Tibial nerve (tissue), 4 donors: ENCODE measurements around the gene TENT4B. TPM values are rescaled to one million over a fixed set of nuclear protein-coding genes. Genes with fewer than 3 reads are reported as not detected.

Experiments
- DNase-seq, 2 donors: peaks; one replicate each; pipeline ENCODE4 v3.0.0-alpha.2; 2019; ENCODE audit warnings: low spot score in 2 of 2
- H3K27ac ChIP-seq, 4 donors: fragments of 200-600 bp; sonication (generic) in 3 of 4; one replicate each; pipeline ENCODE4 v1.5.1; 2017 to 2019; ENCODE audit warnings: mild to moderate bottlenecking in 1 of 4
- H3K27me3 ChIP-seq, 2 donors: fragments of 200-600 bp; sonication (generic) in 1 of 2; one replicate each; pipeline versions ENCODE4 v1.5.1 to v1.6.0; 2017 to 2019
- H3K36me3 ChIP-seq, 3 donors: fragments of 200-600 bp; sonication (generic); one replicate each; pipeline ENCODE4 v1.5.1; 2018 to 2019
- H3K4me1 ChIP-seq, 4 donors: fragments of 200-600 bp; sonication (generic) in 3 of 4; one replicate each; pipeline ENCODE4 v1.5.1; 2017 to 2019
- H3K4me3 ChIP-seq, 4 donors: fragments of 200-600 bp; sonication (generic) in 3 of 4; one replicate each; pipeline ENCODE4 v1.5.1; 2017 to 2019; ENCODE audit warnings: mild to moderate bottlenecking in 1 of 4, moderate library complexity in 1 of 4
- H3K9me3 ChIP-seq, 4 donors: fragments of 200-600 bp; sonication (generic) in 3 of 4; one replicate each; pipeline ENCODE4 v1.5.1; 2017 to 2019
- CTCF ChIP-seq, 5 experiments: fragments of 200-600 bp in 3 of 5; fragments of 450-650 bp in 2 of 5; sonication (generic) in 3 of 5; IDR thresholded peaks; one replicate each; pipeline ENCODE4 v1.5.1; 2016 to 2019; ENCODE audit warnings: antibody characterized with exemption in 5 of 5, mild to moderate bottlenecking in 3 of 5, moderate library complexity in 2 of 5
- EP300 ChIP-seq, 2 donors: sonication (generic); formaldehyde crosslinking; IDR thresholded peaks; one replicate each; pipeline ENCODE4 v1.6.1; 2017; ENCODE audit warnings: antibody characterized with exemption in 2 of 2, mild to moderate bottlenecking in 1 of 2
- POLR2A ChIP-seq, 2 donors: fragments of 450-650 bp; IDR thresholded peaks; one replicate each; pipeline ENCODE4 v1.6.1; 2017; ENCODE audit warnings: antibody characterized with exemption in 2 of 2, mild to moderate bottlenecking in 2 of 2, moderate library complexity in 2 of 2
- WGBS, 2 donors: methylation state at CpG; one replicate each; pipeline ENCODE4 v1.1.5; 2018; 5-methylcytosine and 5-hydroxymethylcytosine counted together
- total RNA-seq, 4 donors: library from RNA; depleted of rRNA; stranded (reverse); fragments of >200 nt; gene quantifications; one replicate each; pipeline ENCODE4 v1.1.0, GENCODE V29; 2016

The TENT4B gene
- total RNA-seq, 4 donors from 2014 or later = 11.7 to 18.6 (median 16.5) TPM

- peaks cover 0 to 35% (median 20%) of the 10 kb centered on the region in 4 donors for H3K4me1 ChIP-seq
- DNase-seq = peak in 1 of 2 donors; percentile 28
- no peaks in the 10 kb centered on the region for H3K9me3 ChIP-seq
- no peak overlapping the region for H3K4me3 ChIP-seq
- TF ChIP-seq CTCF (IDR thresholded peaks at IDR 0.05) (peak; percentile 66 to 81 (median 78)), POLR2A (IDR thresholded peaks at IDR 0.05) (no peak)
- H3K36me3 ChIP-seq = peaks cover 0 to 65% (median 9%) of the 10 kb centered on the region in 3 donors
- H3K27ac ChIP-seq = no peak overlapping the region
- 53 to 57% methylated on average over 4 of the region's 4 CpGs for WGBS, 2 donors
- no peaks in the 10 kb centered on the region for H3K27me3 ChIP-seq
Observed at GRCh38 chr16:50213939-50214519, 60.9 kb downstream of the TENT4B start.

GRCh38 chr16:50215680-50216079 lies 62.6 kb downstream of the TENT4B start:
- H3K4me3 ChIP-seq = no peak overlapping the region
- no peaks in the 10 kb centered on the region for H3K27me3 ChIP-seq
- H3K27ac ChIP-seq = no peak overlapping the region
- 86% methylated on average over 4 of the region's 4 CpGs for WGBS, 2 donors
- peaks cover 0 to 80% (median 9%) of the 10 kb centered on the region in 3 donors for H3K36me3 ChIP-seq
- no peak for DNase-seq
- peaks cover 0 to 18% (median 5%) of the 10 kb centered on the region in 4 donors for H3K4me1 ChIP-seq
- TF ChIP-seq CTCF (IDR thresholded peaks at IDR 0.05) = no peak
- no peaks in the 10 kb centered on the region for H3K9me3 ChIP-seq

- no peak for DNase-seq
Observed at GRCh38 chr16:50216231-50216630, 63.1 kb downstream of the TENT4B start.

GRCh38 chr16:50219402-50219975 lies 66.4 kb downstream of the TENT4B start:
- H3K27ac ChIP-seq = no peak overlapping the region
- no peak for TF ChIP-seq EP300 (IDR thresholded peaks at IDR 0.05)
- TF ChIP-seq POLR2A (IDR thresholded peaks at IDR 0.05) = no peak
- peaks cover 0 to 92% (median 0%) of the 10 kb centered on the region in 3 donors for H3K36me3 ChIP-seq
- H3K27me3 ChIP-seq = no peaks in the 10 kb centered on the region
- 95 to 97% methylated on average over 4 of the region's 4 CpGs for WGBS, 2 donors
- H3K9me3 ChIP-seq = no peaks in the 10 kb centered on the region
- no peak overlapping the region for H3K4me3 ChIP-seq
- H3K4me1 ChIP-seq = peaks cover 0 to 2% (median 0%) of the 10 kb centered on the region in 4 donors
- no peak for DNase-seq

More at GRCh38 chr16:50216231-50216630, 63.1 kb downstream of the TENT4B start:
- Histone ChIP-seq H3K9me3 (no peaks in the 10 kb centered on the region), H3K36me3 (peaks cover 0 to 85% (median 9%) of the 10 kb centered on the region in 3 donors), H3K4me1 (peaks cover 0 to 13% (median under 1%) of the 10 kb centered on the region in 4 donors), H3K27ac (no peak overlapping the region), H3K4me3 (no peak overlapping the region), H3K27me3 (no peaks in the 10 kb centered on the region)
- TF ChIP-seq POLR2A (IDR thresholded peaks at IDR 0.05) (no peak), CTCF (IDR thresholded peaks at IDR 0.05) (no peak), EP300 (IDR thresholded peaks at IDR 0.05) (no peak)
- 88% methylated on average over 6 of the region's 6 CpGs for WGBS, 2 donors

- Histone ChIP-seq H3K36me3 (peaks cover 0 to 93% (median 5%) of the 10 kb centered on the region in 3 donors), H3K27ac (no peak overlapping the region), H3K4me1 (no peaks in the 10 kb centered on the region), H3K27me3 (no peaks in the 10 kb centered on the region), H3K9me3 (no peaks in the 10 kb centered on the region), H3K4me3 (no peak overlapping the region)
- WGBS, 2 donors = 93 to 97% methylated on average over 3 of the region's 3 CpGs
- TF ChIP-seq POLR2A (IDR thresholded peaks at IDR 0.05) (no peak), CTCF (IDR thresholded peaks at IDR 0.05) (no peak), EP300 (IDR thresholded peaks at IDR 0.05) (no peak)
- DNase-seq = no peak
Observed at GRCh38 chr16:50224286-50224685, 71.2 kb downstream of the TENT4B start.
